Coronary artery (tissue), 2 donors: ENCODE measurements around the gene INF2.

Experiments
- DNase-seq: peaks from one replicate; pipeline ENCODE4 v3.0.0-alpha.2; 2017; ENCODE audit warnings: low spot score
- H3K27ac ChIP-seq, 2 donors: fragments of 200-600 bp; sonication (generic); one replicate each; pipeline ENCODE4 v1.5.1; 2016 to 2019
- H3K4me3 ChIP-seq: fragments of 200-600 bp; sonication (generic); 2 replicates; pipeline ENCODE4 v1.5.1; 2016; ENCODE audit warnings: mild to moderate bottlenecking, moderate library complexity
- TF ChIP-seq, protein P1 (sequence below): fragments of 200-600 bp; sonication (generic); IDR thresholded peaks from one replicate; pipeline ENCODE4 v1.5.1; 2019; ENCODE audit warnings: antibody characterized with exemption

The INF2 gene

DNA sequence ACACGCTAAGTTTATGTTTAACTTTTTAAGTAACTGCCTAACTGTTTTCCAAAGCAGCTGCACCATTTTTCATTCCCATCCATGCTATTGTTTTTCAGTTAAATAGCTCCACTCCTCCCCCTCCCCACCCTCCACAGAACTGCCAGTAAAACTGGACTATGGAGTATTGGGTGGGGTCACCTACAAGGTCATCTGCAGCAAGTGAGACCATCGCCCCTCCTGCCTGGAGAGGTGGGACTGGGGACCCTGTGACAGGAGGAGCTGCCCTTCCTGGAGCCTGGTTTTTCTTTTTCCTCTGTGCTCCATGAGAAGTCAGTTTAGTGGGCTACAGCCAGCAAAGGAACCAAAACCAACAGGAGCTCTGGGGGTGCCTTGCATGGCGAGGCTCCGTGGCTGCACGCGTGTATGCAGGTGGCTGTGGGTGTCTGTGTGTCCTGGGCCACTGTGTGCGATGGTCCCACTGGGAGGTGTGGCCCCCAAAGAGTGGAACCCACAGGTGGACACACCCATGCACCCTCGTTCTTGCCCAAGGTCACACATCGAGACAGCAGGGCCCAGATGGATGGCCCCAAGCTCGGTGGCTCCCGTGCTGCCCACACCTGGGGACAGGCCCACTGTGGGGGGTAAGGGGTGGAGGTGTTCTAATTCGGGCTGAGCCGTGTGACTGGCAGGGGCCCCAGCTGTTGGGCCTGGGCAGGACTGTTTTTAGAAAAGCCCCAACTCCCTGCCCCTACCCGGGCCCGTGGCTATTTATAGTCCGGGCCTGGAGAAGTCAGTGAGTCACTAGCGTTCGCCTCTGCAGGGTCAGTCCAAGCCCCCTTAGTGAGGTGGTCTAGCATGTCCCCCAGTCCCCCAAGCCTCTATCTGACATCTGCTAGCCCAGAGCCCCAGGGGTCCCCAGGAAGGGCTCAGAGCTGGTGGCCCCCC lies 32.4 kb downstream of the INF2 start:
- H3K27ac ChIP-seq = peak overlapping the region; percentile 73 to 89
- H3K4me3 ChIP-seq = no peak overlapping the region
- TF ChIP-seq, protein P1, sequence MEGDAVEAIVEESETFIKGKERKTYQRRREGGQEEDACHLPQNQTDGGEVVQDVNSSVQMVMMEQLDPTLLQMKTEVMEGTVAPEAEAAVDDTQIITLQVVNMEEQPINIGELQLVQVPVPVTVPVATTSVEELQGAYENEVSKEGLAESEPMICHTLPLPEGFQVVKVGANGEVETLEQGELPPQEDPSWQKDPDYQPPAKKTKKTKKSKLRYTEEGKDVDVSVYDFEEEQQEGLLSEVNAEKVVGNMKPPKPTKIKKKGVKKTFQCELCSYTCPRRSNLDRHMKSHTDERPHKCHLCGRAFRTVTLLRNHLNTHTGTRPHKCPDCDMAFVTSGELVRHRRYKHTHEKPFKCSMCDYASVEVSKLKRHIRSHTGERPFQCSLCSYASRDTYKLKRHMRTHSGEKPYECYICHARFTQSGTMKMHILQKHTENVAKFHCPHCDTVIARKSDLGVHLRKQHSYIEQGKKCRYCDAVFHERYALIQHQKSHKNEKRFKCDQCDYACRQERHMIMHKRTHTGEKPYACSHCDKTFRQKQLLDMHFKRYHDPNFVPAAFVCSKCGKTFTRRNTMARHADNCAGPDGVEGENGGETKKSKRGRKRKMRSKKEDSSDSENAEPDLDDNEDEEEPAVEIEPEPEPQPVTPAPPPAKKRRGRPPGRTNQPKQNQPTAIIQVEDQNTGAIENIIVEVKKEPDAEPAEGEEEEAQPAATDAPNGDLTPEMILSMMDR = no peak
- DNase-seq = peak; percentile 89

DNA sequence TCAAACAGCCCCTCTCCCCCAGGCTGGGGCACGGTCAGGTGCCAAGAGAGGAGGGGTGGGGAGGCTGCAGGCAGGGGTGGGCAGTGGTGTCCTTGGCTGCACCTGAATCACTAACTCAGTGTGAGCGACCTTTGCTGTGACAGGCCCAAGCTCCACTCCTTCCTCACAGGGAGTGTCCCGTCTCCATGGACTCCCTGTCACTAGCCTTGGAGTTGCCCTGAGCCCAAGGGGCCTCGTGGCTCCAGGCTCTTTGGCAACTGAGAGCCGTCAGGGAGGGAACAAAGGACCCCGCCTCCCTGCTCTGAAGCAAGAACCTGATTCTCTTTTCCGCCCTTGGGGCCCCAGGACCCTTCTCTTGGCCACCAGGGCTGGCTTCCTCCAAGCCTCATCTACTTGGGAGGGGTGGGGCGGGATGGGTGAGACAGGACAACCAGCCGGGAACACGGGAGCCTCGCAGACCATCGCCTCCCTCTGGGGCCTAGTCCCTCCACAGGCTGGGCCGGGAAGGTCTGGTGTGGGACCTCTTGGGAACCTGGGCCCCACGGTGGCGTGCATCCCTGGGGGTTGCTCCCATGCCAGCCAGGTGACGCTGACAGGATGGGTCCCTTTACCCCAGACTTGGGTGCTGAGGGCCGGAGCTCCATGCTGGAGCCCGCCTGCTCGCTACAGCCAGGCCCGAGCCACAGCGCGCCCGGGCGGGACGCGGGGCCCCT lies 33.7 kb downstream of the INF2 start:
- peak overlapping the region; percentile 73 to 89 for H3K27ac ChIP-seq
- TF ChIP-seq, protein P1 = no peak

DNA sequence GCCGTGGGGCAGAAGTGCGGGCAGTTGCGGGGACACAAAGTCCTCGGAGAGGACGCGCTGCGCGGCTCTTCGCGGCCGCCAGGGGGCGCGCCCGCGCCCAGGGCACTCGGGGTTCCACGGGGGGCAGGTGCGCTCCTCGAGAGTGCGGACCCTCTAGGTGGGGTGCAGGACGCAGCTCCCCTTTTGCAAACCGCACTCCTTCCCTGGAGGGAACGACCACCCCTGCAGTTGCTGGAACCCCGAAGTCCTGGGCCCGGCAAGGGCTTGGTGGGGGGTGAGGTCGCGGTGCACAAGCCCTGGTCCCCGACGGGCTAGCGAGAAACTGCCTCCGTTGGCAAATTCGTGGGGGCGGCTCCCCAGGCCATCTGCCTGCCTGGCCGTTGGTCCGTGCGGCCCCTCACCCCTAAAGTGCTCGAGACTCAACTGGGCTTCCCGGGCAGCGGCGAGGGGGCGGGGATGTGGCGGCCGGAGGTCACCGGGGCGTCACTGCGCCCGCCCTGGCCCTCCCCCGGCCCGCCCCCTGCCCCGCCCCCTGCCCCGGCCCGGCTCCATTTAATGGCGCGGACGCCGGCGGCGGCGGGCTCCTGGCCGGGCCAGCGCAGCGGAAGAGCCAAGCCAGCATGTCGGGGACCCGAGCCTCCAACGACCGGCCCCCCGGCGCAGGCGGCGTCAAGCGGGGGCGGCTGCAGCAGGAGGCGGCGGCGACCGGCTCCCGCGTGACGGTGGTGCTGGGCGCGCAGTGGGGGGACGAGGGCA lies 34.4 kb downstream of the INF2 start, which contains the start of gene ADSS1:
ADSS1 (plus strand) TSS at position 579 of the 756 bp plus-strand sequence; CDS start at position 621, 42 bp downstream.
- no peak for DNase-seq
- Histone ChIP-seq H3K27ac (peak within 1 kb of the TSS; percentile 73 to 89), H3K4me3 (peak within 1 kb of the TSS; percentile 75)
- TF ChIP-seq, protein P1 = peak; percentile 57

More for the DNA sequence above, 33.7 kb downstream of the INF2 start:
- peak overlapping the region; percentile 75 for H3K4me3 ChIP-seq
- no peak for DNase-seq

DNA sequence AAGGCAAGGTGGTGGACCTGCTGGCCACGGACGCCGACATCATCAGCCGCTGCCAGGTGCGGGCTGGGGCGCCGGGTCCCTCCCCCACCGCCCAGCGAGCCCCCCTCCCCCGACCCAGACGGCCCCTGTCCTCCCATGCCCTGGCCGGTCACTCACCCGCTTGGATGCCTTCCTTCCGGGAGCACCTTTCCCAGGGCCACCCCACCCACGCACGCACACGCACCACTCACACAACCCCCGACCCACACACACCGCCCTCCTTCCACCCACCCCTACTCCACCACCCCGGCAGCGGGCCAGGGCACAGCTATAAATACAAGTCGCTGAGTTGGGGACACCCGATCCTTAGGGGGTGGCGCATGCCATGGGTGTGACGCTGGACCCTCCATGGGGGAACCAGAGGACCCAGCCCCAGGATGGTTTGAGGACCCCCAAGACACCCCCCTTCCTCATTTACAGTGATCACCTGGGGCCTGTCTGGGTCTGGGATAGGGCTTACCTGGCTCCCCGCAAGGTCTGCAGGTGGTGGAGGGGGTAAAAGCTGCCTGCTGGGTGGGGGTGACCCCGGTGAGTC lies 35.1 kb downstream of the INF2 start:
- H3K4me3 ChIP-seq = peak overlapping the region; percentile 75
- no peak for DNase-seq
- TF ChIP-seq, protein P1 = no peak
- peak overlapping the region; percentile 73 to 89 for H3K27ac ChIP-seq

DNA sequence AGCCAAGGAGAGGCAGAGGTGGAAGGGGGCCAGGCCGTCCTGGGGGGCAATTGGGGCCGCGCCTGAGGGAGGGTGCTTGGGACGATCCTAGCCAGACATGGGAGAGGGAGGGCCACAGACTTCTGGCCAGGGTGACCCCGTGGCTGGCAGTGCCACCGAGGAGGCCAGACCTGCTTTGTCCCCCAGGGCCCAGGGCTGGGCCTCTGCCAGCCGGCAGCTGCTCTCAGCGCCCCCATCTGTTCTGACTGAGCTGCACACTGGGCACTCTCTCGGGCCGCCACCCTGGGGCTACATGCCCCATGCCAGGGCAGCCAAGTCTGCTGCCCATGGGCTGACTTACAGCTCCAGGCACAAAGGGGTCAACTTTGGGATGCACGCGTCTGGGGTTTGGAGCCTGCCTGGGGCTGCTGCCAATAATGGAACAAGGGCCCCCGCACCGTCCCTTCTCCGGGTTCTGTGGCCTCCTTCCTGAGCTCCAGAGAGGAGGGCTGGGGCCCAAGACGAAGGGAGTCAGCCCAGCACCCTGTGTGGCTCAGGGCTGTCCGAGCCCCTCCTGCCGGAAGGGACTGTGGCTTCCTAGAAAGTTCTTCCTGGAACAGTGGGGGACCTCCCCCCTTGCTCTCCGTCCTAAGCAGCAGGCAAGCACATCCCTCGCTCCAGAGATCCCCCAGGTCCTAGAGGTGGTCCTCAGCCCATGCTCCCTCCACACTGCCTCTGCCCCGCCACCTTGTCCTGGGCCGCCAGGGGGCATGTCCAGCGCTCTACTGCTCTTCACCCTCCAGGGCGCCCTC lies 35.8 kb downstream of the INF2 start:
- DNase-seq = no peak
- Histone ChIP-seq H3K27ac (peak overlapping the region; percentile 73 to 89), H3K4me3 (peak overlapping the region; percentile 75)
- TF ChIP-seq, protein P1 = peak; percentile 10
